HepG2 (cell line): Measurements from ENCODE around the gene GPR137. TPM values are rescaled to one million over a fixed set of nuclear protein-coding genes. Genes with fewer than 3 reads are reported as not detected.

Source experiments
- ATAC-seq: fragments of 200-7000 bp; cut with Tn5 transposase; 3 replicates; pipeline ENCODE4 v1.9.1; 2020; ENCODE audit warnings: mild to moderate bottlenecking, moderate library complexity
- BruUV-seq: library from RNA; stranded (reverse); fragments of 400-500 nt; replicated peaks from 2 replicates; lab custom pipeline; 2021; lab: Mats Ljungman, UMichigan
- CTCF ChIA-PET: fragments of 300-600 bp; formaldehyde crosslinking; extraction: SDS; loops from one replicate; lab custom pipeline; 2021; ENCODE audit warnings: low total read pairs, inconsistent platforms, low intra/inter-chr PET ratio; lab: Yijun Ruan, JAX
- POLR2A ChIA-PET: fragments of 350-600 bp; sonication (Branson Sonifier 250); formaldehyde crosslinking; loops from one replicate; lab custom pipeline; 2020; ENCODE audit warnings: antibody characterized with exemption, inconsistent platforms; lab: Yijun Ruan, JAX
- DNase-seq: peaks from one replicate; pipeline ENCODE4 v3.0.0-alpha.2; 2015; ENCODE audit warnings: low spot score
- FAIRE-seq: peaks from 3 replicates; lab custom pipeline; 2011; peaks lifted over from hg19 to GRCh38; lab: Jason Lieb, UNC
- H2AFZ ChIP-seq: one replicate; pipeline ENCODE4 v1.6.1; 2011; ENCODE audit warnings: low read length, inconsistent platforms
- H3K27ac ChIP-seq: fragments of 300-600 bp; 3 replicates; pipeline ENCODE4 v1.8.0; 2011; ENCODE audit warnings: mixed run types, mild to moderate bottlenecking, mixed read lengths, low read length, inconsistent platforms; ENCODE audit not compliant: insufficient read depth; ENCODE audit errors: extremely low read length
- H3K27me3 ChIP-seq, 2 experiments: fragments of 200-600 bp in 1 of 2; 2 replicates in 1 of 2; 3 replicates in 1 of 2; pipeline versions ENCODE4 v1.6.0 to v1.8.0; 2011; ENCODE audit warnings: low read length in 2 of 2, mild to moderate bottlenecking in 2 of 2, moderate library complexity in 2 of 2, inconsistent platforms in 1 of 2; ENCODE audit not compliant: insufficient read depth in 2 of 2, control insufficient read depth in 1 of 2
- H3K36me3 ChIP-seq, 2 experiments: fragments of 200-600 bp in 1 of 2; replicated peaks in 1 of 2; 2 replicates in 1 of 2; 3 replicates in 1 of 2; pipeline versions ENCODE4 v1.5.1 to v1.8.0; 2011; ENCODE audit warnings: low read length in 2 of 2, inconsistent platforms in 1 of 2; ENCODE audit not compliant: insufficient read depth in 2 of 2, control insufficient read depth in 1 of 2
- H3K4me1 ChIP-seq: 2 replicates; pipeline ENCODE4 v1.5.1; 2012; ENCODE audit warnings: low read length, inconsistent platforms; ENCODE audit not compliant: insufficient read depth
- H3K4me2 ChIP-seq: 2 replicates; pipeline ENCODE4 v1.6.0; 2011; ENCODE audit warnings: low read depth, low read length, inconsistent platforms
- H3K4me3 ChIP-seq, 3 experiments: fragments of 200-600 bp in 1 of 3; sonication (generic), shearing (Covaris generic) in 1 of 3; replicated peaks in 1 of 3; 2 replicates each; pipeline ENCODE4 v1.5.1; 2011 to 2016; ENCODE audit warnings: low read length in 3 of 3, inconsistent platforms in 2 of 3, low read depth in 2 of 3, mild to moderate bottlenecking in 2 of 3, control low read depth in 1 of 3, mixed read lengths in 1 of 3; ENCODE audit not compliant: insufficient read depth in 1 of 3
- H3K79me2 ChIP-seq: one replicate; pipeline ENCODE4 v1.6.1; 2011; ENCODE audit warnings: low read length, inconsistent platforms; ENCODE audit not compliant: insufficient read depth
- H3K9ac ChIP-seq: 2 replicates; pipeline ENCODE4 v1.6.0; 2011; ENCODE audit warnings: mild to moderate bottlenecking, low read depth, low read length, inconsistent platforms; ENCODE audit not compliant: insufficient read depth
- H3K9me3 ChIP-seq: 2 replicates; pipeline ENCODE4 v1.5.1; 2012; ENCODE audit warnings: mild to moderate bottlenecking, low read length
- H4K20me1 ChIP-seq: 2 replicates; pipeline ENCODE4 v1.6.0; 2011; ENCODE audit warnings: inconsistent platforms, mild to moderate bottlenecking, low read length, moderate library complexity; ENCODE audit not compliant: insufficient read depth
- CEBPB ChIP-seq: IDR thresholded peaks from 2 replicates; pipeline ENCODE4 v1.6.1; 2011; ENCODE audit warnings: low read depth, low read length, improper control_type of control experiment, borderline replicate concordance
- CTCF ChIP-seq: sonication (generic); formaldehyde crosslinking; IDR thresholded peaks from 2 replicates; pipeline ENCODE4 v1.5.0; 2020; ENCODE audit warnings: mild to moderate bottlenecking, missing genetic modification reagents, moderate library complexity
- EHMT2 ChIP-seq: fragments of 200-600 bp; sonication (generic); IDR thresholded peaks from 2 replicates; pipeline ENCODE4 v1.7.0; 2017; ENCODE audit warnings: antibody characterized with exemption, low read depth, low read length, borderline replicate concordance
- HDAC1 ChIP-seq: sonication (generic); formaldehyde crosslinking; IDR thresholded peaks from 2 replicates; pipeline ENCODE4 v1.5.1; 2020; ENCODE audit warnings: mild to moderate bottlenecking, missing genetic modification reagents
- HNF4G ChIP-seq, 2 experiments: sonication (generic) in 1 of 2; formaldehyde crosslinking in 1 of 2; IDR thresholded peaks; 2 replicates each; pipeline versions ENCODE4 v1.4.0 to v1.6.1; 2011 to 2020; ENCODE audit warnings: borderline replicate concordance in 2 of 2, low read depth in 2 of 2, mild to moderate bottlenecking in 2 of 2, low read length in 1 of 2, missing genetic modification reagents in 1 of 2, moderate library complexity in 1 of 2
- NKX3-1 ChIP-seq: sonication (generic); formaldehyde crosslinking; IDR thresholded peaks from 2 replicates; pipeline ENCODE4 v1.5.0; 2020; ENCODE audit warnings: missing genetic modification reagents
- PHF8 ChIP-seq: sonication (generic); formaldehyde crosslinking; IDR thresholded peaks from 2 replicates; pipeline ENCODE4 v1.5.0; 2020; ENCODE audit warnings: missing genetic modification reagents
- RAD21 ChIP-seq: fragments of 450-650 bp; formaldehyde crosslinking; IDR thresholded peaks from 2 replicates; pipeline ENCODE4 v1.5.0; 2020; ENCODE audit warnings: mild to moderate bottlenecking
- RBFOX2 ChIP-seq: fragments of 200-400 bp; formaldehyde crosslinking; IDR thresholded peaks from 2 replicates; pipeline ENCODE4 v1.6.1; 2017; ENCODE audit warnings: low read depth, mild to moderate bottlenecking, low read length
- SETDB1 ChIP-seq: sonication (generic); formaldehyde crosslinking; IDR thresholded peaks from 2 replicates; pipeline ENCODE4 v1.5.1; 2020; ENCODE audit warnings: missing genetic modification reagents, mild to moderate bottlenecking, borderline replicate concordance
- TOE1 ChIP-seq: sonication (generic); formaldehyde crosslinking; IDR thresholded peaks from 2 replicates; pipeline ENCODE4 v1.4.0; 2020; ENCODE audit warnings: mild to moderate bottlenecking, missing genetic modification reagents
- ZFP36L2 ChIP-seq: sonication (generic); formaldehyde crosslinking; IDR thresholded peaks from 2 replicates; pipeline ENCODE4 v1.4.0; 2020; ENCODE audit warnings: missing genetic modification reagents
- ZNF484 ChIP-seq: sonication (generic); formaldehyde crosslinking; IDR thresholded peaks from 2 replicates; pipeline ENCODE4 v1.5.1; 2020; ENCODE audit warnings: mild to moderate bottlenecking, low read depth, missing genetic modification reagents, borderline replicate concordance
- ZNF564 ChIP-seq: sonication (generic); formaldehyde crosslinking; IDR thresholded peaks from 2 replicates; pipeline ENCODE4 v1.8.1; 2023; ENCODE audit warnings: mild to moderate bottlenecking, missing genetic modification reagents
- ZNF605 ChIP-seq: sonication (generic); formaldehyde crosslinking; IDR thresholded peaks from 2 replicates; pipeline ENCODE4 v1.8.0; 2022; ENCODE audit warnings: mild to moderate bottlenecking, missing genetic modification reagents
- ZNF687 ChIP-seq: sonication (generic); formaldehyde crosslinking; IDR thresholded peaks from 2 replicates; pipeline ENCODE4 v1.5.1; 2020; ENCODE audit warnings: mild to moderate bottlenecking, missing genetic modification reagents, moderate library complexity
- WGBS: methylation state at CpG from one replicate; pipeline ENCODE4 v1.1.6; 2017; ENCODE audit warnings: low lambda C conversion rate; 5-methylcytosine and 5-hydroxymethylcytosine counted together
- in situ Hi-C: cut with HindIII; loops from 2 replicates; pipeline ENCODE4 v1.10.0; 2017; ENCODE audit warnings: low pct_unique_long_range_greater_than_20kb; ENCODE audit not compliant: extremely low pct_ligation_motif_present
- intact Hi-C: fragments of 100-400 bp; cut with micrococcal nuclease; formaldehyde crosslinking; loops from one replicate; pipeline ENCODE4 v1.10.0; 2022; ENCODE audit not compliant: unreplicated experiment
- polyA plus RNA-seq, 8 experiments: library from polyadenylated mRNA; depleted of rRNA in 3 of 8; stranded (reverse) in 7 of 8; unstranded in 1 of 8; fragments of >200 nt; fragmentation: Illumina TruSeq in 4 of 8; extraction: Trizol in 4 of 8; gene quantifications; 2 replicates each; pipeline versions ENCODE4 v1.2.1 to v1.2.3, GENCODE V29; 2011 to 2016; ENCODE audit warnings: low read depth in 4 of 8, missing spikeins in 1 of 8, mixed read lengths in 1 of 8; ENCODE audit not compliant: insufficient read depth in 1 of 8
- total RNA-seq, 5 experiments: library from RNA; depleted of rRNA; stranded (reverse); fragments of >200 nt; fragmentation: Illumina TruSeq; extraction: Trizol; gene quantifications; 2 replicates each; pipeline ENCODE4 v1.2.3, GENCODE V29; 2016; ENCODE audit warnings: low read depth in 1 of 5

The GPR137 gene
- total and polyA plus RNA-seq, 2 of the 13 experiments (the other 11 are each of a cell fraction or from before 2014, with no cell fraction given) = 8.5 to 13.2 TPM

- intact Hi-C loops = loop anchor here (2.0 to 10.0 kb wide), 3 partner anchors 34 to 120 kb away; partner anchors contain the start of genes PPP1R14B and STIP1
- DNase-seq = peak; percentile 80
- peak; percentile 55 for ATAC-seq
- H3K27ac ChIP-seq = peak overlapping the region; percentile 94
- peak overlapping the region; percentile 84 for H3K4me2 ChIP-seq
- H3K4me3 ChIP-seq = peak overlapping the region; percentile 51 to 79 (median 70)
- FAIRE-seq = peak; percentile 81
- 3% methylated on average over 6 of the region's 46 CpGs for WGBS
- H4K20me1 ChIP-seq = no peaks in the 10 kb centered on the region
- H3K36me3 ChIP-seq = no peaks in the 10 kb centered on the region
- H3K4me1 ChIP-seq = peaks cover 66% of the 10 kb centered on the region
- H3K9ac ChIP-seq = peak overlapping the region; percentile 88
- POLR2A ChIA-PET = interaction anchor here (0.6 to 5.5 kb wide), 21 partner anchors 12 to 474 kb away, joined by 3 to 103 read pairs (median 4); partner anchors contain the start of genes BAD, FKBP2, GPR137 and KCNK4
- in situ Hi-C loops = loop anchor here (5.0 kb wide), 1 partner anchor 62 kb away; the partner anchor contains the start of gene FKBP2
- H3K79me2 ChIP-seq = peaks cover 15% of the 10 kb centered on the region
- CTCF ChIA-PET = interaction anchor here (1.3 to 2.4 kb wide), 2 partner anchors 33 to 100 kb away, joined by 7 to 12 read pairs; no protein-coding TSS in a partner anchor
- no peak overlapping the region for H2AFZ ChIP-seq
- H3K27me3 ChIP-seq = peaks cover 3 to 13% of the 10 kb centered on the region in 2 experiments; a peak in 4 of 5 replicates
- H3K9me3 ChIP-seq = no peaks in the 10 kb centered on the region
- BruUV-seq = TSS peak; percentile 99
- TF ChIP-seq NKX3-1 (peak; percentile 72; the same call in 1 of the 2 replicates), ZNF687 (CRISPR knock-in tag) (peak; percentile 84), ZNF564 (CRISPR knock-in tag) (no peak), ZNF484 (CRISPR knock-in tag) (no peak), CTCF (CRISPR knock-in tag) (peak; percentile 95), ZFP36L2 (no peak), EHMT2 (no peak), PHF8 (peak; percentile 69), ZNF605 (CRISPR knock-in tag) (peak; percentile 69), TOE1 (CRISPR knock-in tag) (no peak), HNF4G (IDR thresholded peaks at IDR 0.05; ENCODE audit: borderline replicate concordance, low read depth, low read length) (0 out of 2 replicates have a peak, but pooled peaks have one; percentile 4), HNF4G (CRISPR knock-in tag; IDR thresholded peaks at IDR 0.05; ENCODE audit: borderline replicate concordance, low read depth) (no peak), HDAC1 (CRISPR knock-in tag) (peak; percentile 39; the same call in 1 of the 2 replicates), RBFOX2 (peak; percentile 71), SETDB1 (no peak), CEBPB (no peak), RAD21 (CRISPR knock-in tag) (peak; percentile 48; the same call in 1 of the 2 replicates)
Observed at GRCh38 chr11:64304316-64305072, 18.8 kb downstream of the GPR137 start.
